GM19023 (cell line): ENCODE measurements around the gene CPLANE2.

ENCODE experiments used
- ATAC-seq: cut with Tn5 transposase; IDR thresholded peaks from one replicate; pipeline ENCODE4 v1.9.1; 2021; ENCODE audit warnings: mild to moderate bottlenecking, moderate library complexity; ENCODE audit not compliant: unreplicated experiment

CPLANE2 gene

GRCh38 chr1:16191916-16192546, 45.0 kb downstream of the CPLANE2 start:
- ATAC-seq = no peak

- no peak for ATAC-seq
These were observed 45.7 kb downstream of the CPLANE2 start for GRCh38 chr1:16191309-16191708.

GRCh38 chr1:16189921-16190621, 46.9 kb downstream of the CPLANE2 start:
- ATAC-seq = no peak

- no peak for ATAC-seq
These were observed 48.0 kb downstream of the CPLANE2 start for GRCh38 chr1:16189003-16189402.

- no peak for ATAC-seq
These were observed 49.1 kb downstream of the CPLANE2 start for GRCh38 chr1:16187748-16188401.

GRCh38 chr1:16186655-16187235, 50.2 kb downstream of the CPLANE2 start:
- ATAC-seq = no peak

GRCh38 chr1:16184557-16185303, 52.3 kb downstream of the CPLANE2 start:
- no peak for ATAC-seq

- no peak for ATAC-seq
These were observed 53.0 kb downstream of the CPLANE2 start for GRCh38 chr1:16183765-16184556.

- no peak for ATAC-seq
These were observed 53.8 kb downstream of the CPLANE2 start for GRCh38 chr1:16183179-16183578.

- ATAC-seq = no peak
These were observed 54.9 kb downstream of the CPLANE2 start for GRCh38 chr1:16181887-16182719.
